Osteocyte (in vitro differentiated cells): ENCODE measurements around the gene CAPRIN2. TPM values are rescaled to one million over a fixed set of nuclear protein-coding genes. Genes with fewer than 3 reads are reported as not detected.

ENCODE experiments used
- DNase-seq: peaks from one replicate; pipeline ENCODE4 v3.0.0; 2021; ENCODE audit warnings: mixed read lengths; ENCODE audit not compliant: unreplicated experiment; ENCODE audit errors: extremely low spot score
- H3K27ac Mint-ChIP-seq: one replicate; pipeline ENCODE4 v1.8.0; 2021; ENCODE audit warnings: mild to moderate bottlenecking, mixed read lengths; ENCODE audit not compliant: unreplicated experiment
- H3K27me3 Mint-ChIP-seq: one replicate; pipeline ENCODE4 v1.8.0; 2021; ENCODE audit warnings: mixed read lengths; ENCODE audit not compliant: unreplicated experiment
- H3K36me3 Mint-ChIP-seq: one replicate; pipeline ENCODE4 v1.8.0; 2021; ENCODE audit warnings: mixed read lengths; ENCODE audit not compliant: unreplicated experiment
- H3K4me1 Mint-ChIP-seq: one replicate; pipeline ENCODE4 v1.8.0; 2021; ENCODE audit warnings: mixed read lengths; ENCODE audit not compliant: unreplicated experiment
- H3K4me3 Mint-ChIP-seq: one replicate; pipeline ENCODE4 v1.8.0; 2021; ENCODE audit warnings: mild to moderate bottlenecking, moderate library complexity, mixed read lengths; ENCODE audit not compliant: unreplicated experiment
- H3K9me3 Mint-ChIP-seq: one replicate; pipeline ENCODE4 v1.8.0; 2021; ENCODE audit warnings: mixed read lengths; ENCODE audit not compliant: unreplicated experiment
- total RNA-seq: library from RNA; stranded (reverse); gene quantifications from 2 replicates; pipeline ENCODE4 v1.2.1, GENCODE V29; 2021
- TF ChIP-seq, protein P1 (sequence below): fragments of 200-600 bp; sonication (generic); IDR thresholded peaks from 2 replicates; pipeline ENCODE4 v1.5.0; 2021; ENCODE audit warnings: antibody characterized with exemption, mild to moderate bottlenecking, moderate library complexity

The CAPRIN2 gene
- total RNA-seq, 1 donor from 2014 or later, result 35.8 TPM

DNA sequence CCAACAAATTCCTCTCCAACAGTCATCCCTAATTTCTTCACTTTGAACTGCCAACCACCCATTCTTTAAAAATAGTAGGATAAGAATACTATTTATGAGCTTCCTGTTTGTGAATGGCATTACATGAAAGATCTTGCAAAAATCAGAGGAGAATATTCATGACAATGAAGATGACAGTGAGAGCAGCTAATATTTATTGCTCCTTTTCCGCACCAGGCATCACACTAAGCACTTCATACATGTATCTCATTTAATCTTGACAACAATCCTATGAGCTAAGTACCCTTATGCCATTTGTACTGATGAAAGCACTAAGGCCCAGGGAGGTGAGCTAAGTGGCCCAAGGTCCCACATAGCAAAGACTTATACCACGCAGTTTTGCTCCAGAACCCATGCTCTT is 37.3 kb upstream of the CAPRIN2 start:
- no peaks in the 10 kb centered on the region for H3K36me3 Mint-ChIP-seq
- no peaks in the 10 kb centered on the region for H3K9me3 Mint-ChIP-seq
- H3K27ac Mint-ChIP-seq, result no peak overlapping the region
- TF ChIP-seq, protein P1, sequence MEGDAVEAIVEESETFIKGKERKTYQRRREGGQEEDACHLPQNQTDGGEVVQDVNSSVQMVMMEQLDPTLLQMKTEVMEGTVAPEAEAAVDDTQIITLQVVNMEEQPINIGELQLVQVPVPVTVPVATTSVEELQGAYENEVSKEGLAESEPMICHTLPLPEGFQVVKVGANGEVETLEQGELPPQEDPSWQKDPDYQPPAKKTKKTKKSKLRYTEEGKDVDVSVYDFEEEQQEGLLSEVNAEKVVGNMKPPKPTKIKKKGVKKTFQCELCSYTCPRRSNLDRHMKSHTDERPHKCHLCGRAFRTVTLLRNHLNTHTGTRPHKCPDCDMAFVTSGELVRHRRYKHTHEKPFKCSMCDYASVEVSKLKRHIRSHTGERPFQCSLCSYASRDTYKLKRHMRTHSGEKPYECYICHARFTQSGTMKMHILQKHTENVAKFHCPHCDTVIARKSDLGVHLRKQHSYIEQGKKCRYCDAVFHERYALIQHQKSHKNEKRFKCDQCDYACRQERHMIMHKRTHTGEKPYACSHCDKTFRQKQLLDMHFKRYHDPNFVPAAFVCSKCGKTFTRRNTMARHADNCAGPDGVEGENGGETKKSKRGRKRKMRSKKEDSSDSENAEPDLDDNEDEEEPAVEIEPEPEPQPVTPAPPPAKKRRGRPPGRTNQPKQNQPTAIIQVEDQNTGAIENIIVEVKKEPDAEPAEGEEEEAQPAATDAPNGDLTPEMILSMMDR, result no peak
- no peak overlapping the region for H3K4me3 Mint-ChIP-seq
- H3K27me3 Mint-ChIP-seq, result no peaks in the 10 kb centered on the region
- DNase-seq, result no peak
- H3K4me1 Mint-ChIP-seq, result peaks cover 29% of the 10 kb centered on the region

DNA sequence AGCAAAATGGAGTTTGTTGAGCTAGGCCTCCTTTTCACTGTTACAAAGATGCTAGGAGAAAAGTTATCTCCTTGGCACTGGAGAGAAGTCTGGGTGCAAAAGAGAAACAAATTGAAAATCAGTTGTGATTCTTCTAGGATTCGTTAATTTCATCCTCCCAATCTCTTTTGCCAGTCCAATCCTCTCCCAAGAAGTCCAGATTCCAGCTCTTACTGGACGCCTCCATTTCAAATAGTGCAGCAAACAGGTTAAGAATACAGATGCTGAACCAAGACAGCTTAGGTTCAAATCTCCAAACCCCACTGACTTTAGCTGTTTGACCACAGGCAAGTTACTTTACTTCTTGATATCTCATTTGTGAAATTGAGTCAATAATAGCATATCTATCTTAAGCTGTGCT is 34.0 kb upstream of the CAPRIN2 start:
- peaks cover 12% of the 10 kb centered on the region for H3K4me1 Mint-ChIP-seq
- no peak for DNase-seq
- H3K27me3 Mint-ChIP-seq, result no peaks in the 10 kb centered on the region
- TF ChIP-seq, protein P1, result no peak
- no peak overlapping the region for H3K27ac Mint-ChIP-seq
- H3K36me3 Mint-ChIP-seq, result peaks cover 6% of the 10 kb centered on the region
- no peak overlapping the region for H3K4me3 Mint-ChIP-seq
- peaks cover 15% of the 10 kb centered on the region for H3K9me3 Mint-ChIP-seq

DNA sequence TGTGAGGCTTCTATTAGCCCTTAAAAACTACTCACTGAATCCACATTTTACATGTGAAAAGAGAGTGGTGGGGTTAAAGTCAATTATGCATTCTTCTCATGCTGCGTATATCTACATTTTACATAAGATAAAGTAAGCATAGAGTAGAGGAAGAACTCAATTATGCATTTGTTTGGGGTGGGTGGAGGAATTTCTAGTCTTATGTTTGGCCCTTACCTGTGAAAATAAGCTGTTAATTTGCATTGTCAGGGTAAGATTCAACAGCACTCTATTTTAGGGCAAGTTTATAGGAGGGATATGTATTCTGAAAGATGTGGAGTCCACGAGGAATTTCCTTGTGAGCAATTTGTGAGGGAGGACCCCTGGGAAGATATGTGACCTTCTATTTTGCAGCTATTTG is 30.9 kb upstream of the CAPRIN2 start:
- H3K36me3 Mint-ChIP-seq, result peaks cover 6% of the 10 kb centered on the region
- H3K9me3 Mint-ChIP-seq, result peaks cover 15% of the 10 kb centered on the region
- no peaks in the 10 kb centered on the region for H3K27me3 Mint-ChIP-seq
- no peak overlapping the region for H3K4me3 Mint-ChIP-seq
- TF ChIP-seq, protein P1, result no peak
- H3K4me1 Mint-ChIP-seq, result no peaks in the 10 kb centered on the region
- no peak for DNase-seq
- H3K27ac Mint-ChIP-seq, result no peak overlapping the region

DNA sequence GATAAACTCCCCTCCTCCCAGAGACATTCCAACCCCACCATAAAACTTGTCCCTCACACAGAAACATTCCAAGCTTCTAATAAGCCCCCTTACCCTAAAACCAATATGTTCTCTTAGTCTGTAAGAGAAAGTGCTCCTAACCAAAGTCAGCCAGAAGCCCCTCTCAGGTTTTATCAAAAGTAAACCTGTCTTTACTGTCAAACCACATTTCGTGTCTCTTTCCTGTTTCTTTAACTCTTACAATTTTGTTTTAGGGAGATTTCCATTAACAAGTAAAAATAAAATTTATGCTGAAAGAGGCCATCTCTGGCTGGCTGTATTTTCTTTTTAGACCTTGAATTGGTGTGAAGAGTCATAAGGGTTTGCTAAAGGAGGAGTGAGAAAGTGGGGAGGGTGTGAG is 29.8 kb upstream of the CAPRIN2 start:
- no peaks in the 10 kb centered on the region for H3K4me1 Mint-ChIP-seq
- peaks cover 6% of the 10 kb centered on the region for H3K36me3 Mint-ChIP-seq
- no peak for DNase-seq
- TF ChIP-seq, protein P1, result no peak
- no peak overlapping the region for H3K27ac Mint-ChIP-seq
- no peaks in the 10 kb centered on the region for H3K27me3 Mint-ChIP-seq
- no peak overlapping the region for H3K4me3 Mint-ChIP-seq
- peaks cover 15% of the 10 kb centered on the region for H3K9me3 Mint-ChIP-seq

DNA sequence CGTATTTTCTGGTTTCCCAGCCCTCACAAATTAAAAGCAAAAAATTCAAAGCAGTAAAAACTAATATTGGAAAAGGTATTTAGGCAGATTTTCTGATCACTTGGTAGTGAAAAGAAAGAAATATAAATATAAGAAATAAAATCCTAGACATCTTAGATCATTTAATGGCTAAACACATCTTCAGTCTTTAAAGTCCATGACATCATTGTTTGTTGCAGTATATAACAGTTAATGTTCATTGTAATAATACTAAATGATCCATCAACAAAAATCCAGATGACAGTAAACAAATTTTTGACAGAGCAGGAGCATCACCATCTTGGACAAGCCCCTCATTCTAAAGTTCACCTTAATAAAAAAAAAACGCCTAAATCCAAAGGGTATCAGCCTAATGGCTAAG is 29.2 kb upstream of the CAPRIN2 start:
- no peak for DNase-seq
- H3K27ac Mint-ChIP-seq, result no peak overlapping the region
- no peaks in the 10 kb centered on the region for H3K4me1 Mint-ChIP-seq
- H3K27me3 Mint-ChIP-seq, result no peaks in the 10 kb centered on the region
- H3K9me3 Mint-ChIP-seq, result peaks cover 15% of the 10 kb centered on the region
- no peak overlapping the region for H3K4me3 Mint-ChIP-seq
- peaks cover 6% of the 10 kb centered on the region for H3K36me3 Mint-ChIP-seq
- TF ChIP-seq, protein P1, result no peak
